GM12878 (cell line): ENCODE data around the gene NUBPL. TPM values are rescaled to one million over a fixed set of nuclear protein-coding genes. Genes with fewer than 3 reads are reported as not detected.

Source experiments
- ATAC-seq: fragments of 200-7000 bp; cut with Tn5 transposase; 3 replicates; pipeline ENCODE4 v1.9.1; 2020; ENCODE audit warnings: mild to moderate bottlenecking, moderate library complexity
- BruUV-seq: library from RNA; stranded (reverse); fragments of 400-500 nt; replicated peaks from 2 replicates; lab custom pipeline; 2021; lab: Mats Ljungman, UMichigan
- CTCF ChIA-PET: fragments of 300-600 bp; sonication (Branson Sonifier 250); formaldehyde crosslinking; extraction: SDS; loops from one replicate; lab custom pipeline; 2021; ENCODE audit warnings: inconsistent platforms; lab: Yijun Ruan, JAX
- POLR2A ChIA-PET: fragments of 350-600 bp; formaldehyde crosslinking; extraction: SDS; loops from one replicate; lab custom pipeline; 2021; ENCODE audit warnings: inconsistent platforms; lab: Charles Lee
- RAD21 ChIA-PET: fragments of 300-600 bp; sonication (Branson Sonifier 250); formaldehyde crosslinking; loops from one replicate; lab custom pipeline; 2023; ENCODE audit warnings: antibody characterized with exemption; ENCODE audit not compliant: unreplicated experiment; lab: Charles Lee
- SMC1A ChIA-PET: fragments of 300-600 bp; sonication (Branson Sonifier 250); formaldehyde crosslinking; loops from one replicate; lab custom pipeline; 2023; ENCODE audit not compliant: unreplicated experiment, uncharacterized antibody; lab: Charles Lee
- DNase-seq: peaks from one replicate; pipeline ENCODE4 v3.0.0-alpha.2; 2011; ENCODE audit warnings: low read depth, low spot score
- FAIRE-seq: peaks from 3 replicates; lab custom pipeline; 2011; peaks lifted over from hg19 to GRCh38; lab: Jason Lieb, UNC
- H2AFZ ChIP-seq: 2 replicates; pipeline ENCODE4 v1.6.0; 2011; ENCODE audit warnings: low read depth, low read length, control low read depth; ENCODE audit not compliant: control insufficient read depth
- H3K27ac ChIP-seq: 2 replicates; pipeline ENCODE4 v1.5.1; 2011; ENCODE audit warnings: control low read depth; ENCODE audit not compliant: control insufficient read depth, insufficient read depth
- H3K27me3 ChIP-seq, 2 experiments: replicated peaks in 1 of 2; 2 replicates each; pipeline versions ENCODE4 v1.6.0 to v1.6.1; 2011; ENCODE audit warnings: low read length in 1 of 2; ENCODE audit not compliant: control insufficient read depth in 2 of 2, insufficient read depth in 2 of 2
- H3K36me3 ChIP-seq, 2 experiments: 2 replicates each; pipeline ENCODE4 v1.5.1; 2011; ENCODE audit warnings: low read length in 1 of 2; ENCODE audit not compliant: control insufficient read depth in 2 of 2, insufficient read depth in 2 of 2
- H3K4me1 ChIP-seq: 2 replicates; pipeline ENCODE4 v1.6.1; 2011; ENCODE audit warnings: mild to moderate bottlenecking, low read length, moderate library complexity, mixed read lengths; ENCODE audit not compliant: control insufficient read depth, insufficient read depth
- H3K4me2 ChIP-seq: 2 replicates; pipeline ENCODE4 v1.6.0; 2011; ENCODE audit warnings: control low read depth; ENCODE audit not compliant: control insufficient read depth, insufficient read depth
- H3K4me3 ChIP-seq: fragments of 200-600 bp; sonication (generic); 2 replicates; pipeline ENCODE4 v1.5.1; 2016
- H3K79me2 ChIP-seq: 2 replicates; pipeline ENCODE4 v1.6.0; 2011; ENCODE audit warnings: low read length; ENCODE audit not compliant: control insufficient read depth, insufficient read depth
- H3K9ac ChIP-seq: 2 replicates; pipeline ENCODE4 v1.8.0; 2011; ENCODE audit warnings: low read length, control low read depth, mixed read lengths; ENCODE audit not compliant: control insufficient read depth, insufficient read depth
- H3K9me3 ChIP-seq: replicated peaks from 3 replicates; pipeline ENCODE4 v1.5.1; 2011; ENCODE audit warnings: mild to moderate bottlenecking, low read length; ENCODE audit not compliant: control insufficient read depth, insufficient read depth
- H4K20me1 ChIP-seq: 2 replicates; pipeline ENCODE4 v1.6.0; 2011; ENCODE audit not compliant: control insufficient read depth, insufficient read depth
- ASH2L ChIP-seq: fragments of 300-600, 200-600 bp; sonication (generic); IDR thresholded peaks from 2 replicates; pipeline ENCODE4 v1.6.1; 2017; ENCODE audit warnings: low read depth, mild to moderate bottlenecking, borderline replicate concordance
- CHD4 ChIP-seq: fragments of 200-600 bp; sonication (generic); IDR thresholded peaks from 2 replicates; pipeline ENCODE4 v1.6.1; 2016; ENCODE audit warnings: mild to moderate bottlenecking
- E2F8 ChIP-seq: fragments of 450-650 bp; IDR thresholded peaks from 2 replicates; pipeline ENCODE4 v1.6.1; 2018; ENCODE audit warnings: mild to moderate bottlenecking, low read depth, moderate library complexity; ENCODE audit not compliant: partially characterized antibody
- HCFC1 ChIP-seq: fragments of 150-350 bp; IDR thresholded peaks from 2 replicates; pipeline ENCODE4 v1.6.1; 2014; ENCODE audit warnings: low read length
- IKZF1 ChIP-seq: fragments of 450-650 bp; conservative IDR thresholded peaks from 2 replicates; pipeline ENCODE4 v1.6.1; 2017; ENCODE audit warnings: antibody characterized with exemption, mild to moderate bottlenecking
- IKZF2 ChIP-seq, 2 experiments: fragments of 450-650 bp; IDR thresholded peaks; 2 replicates each; pipeline ENCODE4 v1.6.1; 2017; ENCODE audit warnings: mild to moderate bottlenecking in 2 of 2, moderate library complexity in 2 of 2
- IRF3 ChIP-seq: fragments of 450-650 bp; IDR thresholded peaks from 2 replicates; pipeline ENCODE4 v1.6.1; 2014; ENCODE audit warnings: mild to moderate bottlenecking
- POU2F2 ChIP-seq: IDR thresholded peaks from 3 replicates; pipeline ENCODE4 v1.6.1; 2011; ENCODE audit warnings: low read depth, mild to moderate bottlenecking, low read length, borderline replicate concordance
- STAT1 ChIP-seq: fragments of 450-650 bp; conservative IDR thresholded peaks from 2 replicates; pipeline ENCODE4 v1.6.1; 2014; ENCODE audit warnings: antibody characterized with exemption, mild to moderate bottlenecking
- STAT3 ChIP-seq: IDR thresholded peaks from 2 replicates; pipeline ENCODE4 v1.6.1; 2011; ENCODE audit warnings: low read depth, low read length, improper control_type of control experiment
- TCF3 ChIP-seq: IDR thresholded peaks from 2 replicates; pipeline ENCODE4 v1.6.1; 2012; ENCODE audit warnings: low read depth, mild to moderate bottlenecking, low read length, borderline replicate concordance; ENCODE audit not compliant: insufficient read depth
- ZBED1 ChIP-seq: IDR thresholded peaks from 2 replicates; pipeline ENCODE4 v1.6.1; 2016; ENCODE audit warnings: borderline replicate concordance
- ZNF384 ChIP-seq: IDR thresholded peaks from 2 replicates; pipeline ENCODE4 v1.6.1; 2012; ENCODE audit warnings: low read depth, mild to moderate bottlenecking, low read length, improper control_type of control experiment, borderline replicate concordance
- WGBS: methylation state at CpG from one replicate; pipeline ENCODE4 v1.1.6; 2016; ENCODE audit warnings: low lambda C conversion rate; ENCODE audit not compliant: insufficient replicate concordance, insufficient coverage; ENCODE audit errors: missing lambda C conversion rate; 5-methylcytosine and 5-hydroxymethylcytosine counted together
- in situ Hi-C: fragments of 300-500 bp; cut with MboI; formaldehyde crosslinking; loops from 9 replicates; pipeline ENCODE4 v1.14.3; 2018; ENCODE audit warnings: mixed read lengths
- intact Hi-C: fragments of 100-400 bp; cut with micrococcal nuclease; formaldehyde crosslinking; loops from one replicate; pipeline ENCODE4 v1.14.2; 2022; ENCODE audit not compliant: unreplicated experiment
- polyA plus RNA-seq, 11 experiments: library from polyadenylated mRNA; depleted of rRNA in 4 of 11; unstranded in 6 of 11; stranded (reverse) in 5 of 11; fragments of >200 nt; fragmentation: Nextera tagmentation in 4 of 11; fragmentation: Illumina TruSeq in 1 of 11; extraction: Ambion mirVana in 4 of 11; extraction: Trizol in 1 of 11; gene quantifications; 1 replicate in 1 of 11; 2 replicates in 10 of 11; pipeline versions ENCODE4 v1.2.1 to v1.2.3, GENCODE V29; 2011 to 2016; ENCODE audit warnings: inconsistent platforms in 2 of 11, missing spikeins in 2 of 11, low read depth in 1 of 11
- total RNA-seq, 4 experiments: library from RNA; depleted of rRNA in 3 of 4; stranded (reverse); fragments of >200 nt in 3 of 4; fragmentation: Illumina TruSeq in 1 of 4; extraction: Trizol in 1 of 4; gene quantifications; 2 replicates each; pipeline versions ENCODE4 v1.2.1 to v1.2.3, GENCODE V29; 2013 to 2021
- TF ChIP-seq, protein P1 (sequence below): IDR thresholded peaks from 2 replicates; pipeline ENCODE4 v1.6.1; 2012; ENCODE audit warnings: low read depth, low read length, improper control_type of control experiment

NUBPL gene
- total and polyA plus RNA-seq, 10 of the 15 experiments (the other 5 are each of a cell fraction or from before 2014, with no cell fraction given): 3.4 to 11.6 (median 8.1) TPM

- FAIRE-seq: no peak
- no peak overlapping the region for H3K9ac ChIP-seq
- H3K9me3 ChIP-seq: no peaks in the 10 kb centered on the region
- H3K36me3 ChIP-seq: no peaks in the 10 kb centered on the region
- in situ Hi-C loops: no loop called here
- no peaks in the 10 kb centered on the region for H4K20me1 ChIP-seq
- H2AFZ ChIP-seq: no peak overlapping the region
- no peak overlapping the region for H3K27ac ChIP-seq
- SMC1A ChIA-PET: interaction anchor here (1.0 kb wide), 1 partner anchor 9 kb away, joined by 3 read pairs; no protein-coding TSS in a partner anchor
- no peak for DNase-seq
- TF ChIP-seq IKZF2 (IDR thresholded peaks at IDR 0.05): no peak
- TF ChIP-seq, protein P1, sequence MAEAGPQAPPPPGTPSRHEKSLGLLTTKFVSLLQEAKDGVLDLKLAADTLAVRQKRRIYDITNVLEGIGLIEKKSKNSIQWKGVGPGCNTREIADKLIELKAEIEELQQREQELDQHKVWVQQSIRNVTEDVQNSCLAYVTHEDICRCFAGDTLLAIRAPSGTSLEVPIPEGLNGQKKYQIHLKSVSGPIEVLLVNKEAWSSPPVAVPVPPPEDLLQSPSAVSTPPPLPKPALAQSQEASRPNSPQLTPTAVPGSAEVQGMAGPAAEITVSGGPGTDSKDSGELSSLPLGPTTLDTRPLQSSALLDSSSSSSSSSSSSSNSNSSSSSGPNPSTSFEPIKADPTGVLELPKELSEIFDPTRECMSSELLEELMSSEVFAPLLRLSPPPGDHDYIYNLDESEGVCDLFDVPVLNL: no peak
- TF ChIP-seq ZNF384: no peak
- TF ChIP-seq IKZF1: no peak
- no peak for TF ChIP-seq STAT3
- TF ChIP-seq HCFC1: no peak
- no peak for TF ChIP-seq STAT1
- TF ChIP-seq POU2F2: no peak
- no peak for TF ChIP-seq ASH2L
- TF ChIP-seq CHD4: no peak
- no peak for TF ChIP-seq E2F8
- no peak for TF ChIP-seq IRF3
- no peak for TF ChIP-seq ZBED1
- no peak for TF ChIP-seq TCF3
- TF ChIP-seq, all 136 proteins: peak for 0
- POLR2A ChIA-PET: no interaction called here
- 0% methylated on average over 1 of the region's 1 CpG for WGBS
- no peak overlapping the region for H3K4me2 ChIP-seq
- ATAC-seq: no peak
- intact Hi-C loops: no loop called here
- RAD21 ChIA-PET: no interaction called here
- CTCF ChIA-PET: interaction anchor here (0.6 to 0.8 kb wide), 2 partner anchors 724 to 871 kb away, joined by 3 read pairs; no protein-coding TSS in a partner anchor
- no peaks in the 10 kb centered on the region for H3K4me1 ChIP-seq
- no peaks in the 10 kb centered on the region for H3K79me2 ChIP-seq
- no peak overlapping the region for H3K4me3 ChIP-seq
- no peaks in the 10 kb centered on the region for H3K27me3 ChIP-seq
- no TSS peak for BruUV-seq
These were observed 32.2 kb upstream of the NUBPL start for GRCh38 chr14:31529053-31529452.
